ENCODE data around the gene CEP128.

DNA sequence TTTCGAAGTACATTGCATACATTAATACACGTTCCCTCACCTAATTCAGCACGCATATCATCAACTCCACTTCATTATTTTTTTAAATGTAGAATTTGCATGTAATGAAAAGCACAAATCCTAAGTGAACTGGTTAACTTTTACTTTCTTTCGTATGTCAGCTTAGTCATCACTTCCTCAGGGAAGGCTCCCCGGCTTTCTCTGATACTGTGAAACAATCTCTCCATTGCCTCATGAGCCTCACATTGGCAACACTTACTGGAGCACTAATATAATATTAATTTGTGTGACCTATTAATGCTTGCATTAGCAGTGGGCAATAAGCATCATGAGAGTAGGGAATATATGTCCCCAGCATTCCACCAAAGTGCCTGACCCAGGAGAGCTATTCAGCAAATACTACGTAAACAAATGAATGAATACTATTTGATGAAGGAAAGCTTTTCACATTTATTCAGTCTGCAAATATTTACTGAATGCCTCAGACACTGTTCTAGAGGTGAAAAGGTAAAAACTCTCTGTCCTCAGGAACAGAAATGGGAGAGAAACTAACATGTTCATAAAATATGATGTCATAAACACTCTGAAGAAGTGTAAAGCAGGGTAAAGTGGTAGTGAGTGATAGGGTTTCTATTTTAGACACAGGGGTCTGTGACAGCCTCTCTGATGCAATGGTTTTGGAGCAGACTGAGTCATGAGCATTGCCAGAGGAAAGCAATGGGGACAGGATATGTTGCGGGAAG lies 402.7 kb downstream of the CEP128 start:
- TF ChIP-seq, protein P1, sequence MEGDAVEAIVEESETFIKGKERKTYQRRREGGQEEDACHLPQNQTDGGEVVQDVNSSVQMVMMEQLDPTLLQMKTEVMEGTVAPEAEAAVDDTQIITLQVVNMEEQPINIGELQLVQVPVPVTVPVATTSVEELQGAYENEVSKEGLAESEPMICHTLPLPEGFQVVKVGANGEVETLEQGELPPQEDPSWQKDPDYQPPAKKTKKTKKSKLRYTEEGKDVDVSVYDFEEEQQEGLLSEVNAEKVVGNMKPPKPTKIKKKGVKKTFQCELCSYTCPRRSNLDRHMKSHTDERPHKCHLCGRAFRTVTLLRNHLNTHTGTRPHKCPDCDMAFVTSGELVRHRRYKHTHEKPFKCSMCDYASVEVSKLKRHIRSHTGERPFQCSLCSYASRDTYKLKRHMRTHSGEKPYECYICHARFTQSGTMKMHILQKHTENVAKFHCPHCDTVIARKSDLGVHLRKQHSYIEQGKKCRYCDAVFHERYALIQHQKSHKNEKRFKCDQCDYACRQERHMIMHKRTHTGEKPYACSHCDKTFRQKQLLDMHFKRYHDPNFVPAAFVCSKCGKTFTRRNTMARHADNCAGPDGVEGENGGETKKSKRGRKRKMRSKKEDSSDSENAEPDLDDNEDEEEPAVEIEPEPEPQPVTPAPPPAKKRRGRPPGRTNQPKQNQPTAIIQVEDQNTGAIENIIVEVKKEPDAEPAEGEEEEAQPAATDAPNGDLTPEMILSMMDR (conservative IDR thresholded peaks at IDR 0.05; ENCODE audit: low read depth in 2 of 2): no peak
- TF ChIP-seq, protein P2, sequence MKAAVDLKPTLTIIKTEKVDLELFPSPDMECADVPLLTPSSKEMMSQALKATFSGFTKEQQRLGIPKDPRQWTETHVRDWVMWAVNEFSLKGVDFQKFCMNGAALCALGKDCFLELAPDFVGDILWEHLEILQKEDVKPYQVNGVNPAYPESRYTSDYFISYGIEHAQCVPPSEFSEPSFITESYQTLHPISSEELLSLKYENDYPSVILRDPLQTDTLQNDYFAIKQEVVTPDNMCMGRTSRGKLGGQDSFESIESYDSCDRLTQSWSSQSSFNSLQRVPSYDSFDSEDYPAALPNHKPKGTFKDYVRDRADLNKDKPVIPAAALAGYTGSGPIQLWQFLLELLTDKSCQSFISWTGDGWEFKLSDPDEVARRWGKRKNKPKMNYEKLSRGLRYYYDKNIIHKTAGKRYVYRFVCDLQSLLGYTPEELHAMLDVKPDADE (IDR thresholded peaks at IDR 0.05): no peak
- TF ChIP-seq EZH2phosphoT487 (IDR thresholded peaks at IDR 0.05; ENCODE audit: unreplicated experiment) (no peak), EZH2 (IDR thresholded peaks at IDR 0.05; ENCODE audit: low read depth, unreplicated experiment) (no peak), POLR2AphosphoS5 (IDR thresholded peaks at IDR 0.05; ENCODE audit: low read depth) (no peak), STAT1 (IDR thresholded peaks at IDR 0.05; ENCODE audit: unreplicated experiment) (no peak), JUNB (IDR thresholded peaks at IDR 0.05; ENCODE audit: unreplicated experiment) (no peak), NANOG (IDR thresholded peaks at IDR 0.05; ENCODE audit: borderline replicate concordance) (no peak)
- TF ChIP-seq, protein P3, sequence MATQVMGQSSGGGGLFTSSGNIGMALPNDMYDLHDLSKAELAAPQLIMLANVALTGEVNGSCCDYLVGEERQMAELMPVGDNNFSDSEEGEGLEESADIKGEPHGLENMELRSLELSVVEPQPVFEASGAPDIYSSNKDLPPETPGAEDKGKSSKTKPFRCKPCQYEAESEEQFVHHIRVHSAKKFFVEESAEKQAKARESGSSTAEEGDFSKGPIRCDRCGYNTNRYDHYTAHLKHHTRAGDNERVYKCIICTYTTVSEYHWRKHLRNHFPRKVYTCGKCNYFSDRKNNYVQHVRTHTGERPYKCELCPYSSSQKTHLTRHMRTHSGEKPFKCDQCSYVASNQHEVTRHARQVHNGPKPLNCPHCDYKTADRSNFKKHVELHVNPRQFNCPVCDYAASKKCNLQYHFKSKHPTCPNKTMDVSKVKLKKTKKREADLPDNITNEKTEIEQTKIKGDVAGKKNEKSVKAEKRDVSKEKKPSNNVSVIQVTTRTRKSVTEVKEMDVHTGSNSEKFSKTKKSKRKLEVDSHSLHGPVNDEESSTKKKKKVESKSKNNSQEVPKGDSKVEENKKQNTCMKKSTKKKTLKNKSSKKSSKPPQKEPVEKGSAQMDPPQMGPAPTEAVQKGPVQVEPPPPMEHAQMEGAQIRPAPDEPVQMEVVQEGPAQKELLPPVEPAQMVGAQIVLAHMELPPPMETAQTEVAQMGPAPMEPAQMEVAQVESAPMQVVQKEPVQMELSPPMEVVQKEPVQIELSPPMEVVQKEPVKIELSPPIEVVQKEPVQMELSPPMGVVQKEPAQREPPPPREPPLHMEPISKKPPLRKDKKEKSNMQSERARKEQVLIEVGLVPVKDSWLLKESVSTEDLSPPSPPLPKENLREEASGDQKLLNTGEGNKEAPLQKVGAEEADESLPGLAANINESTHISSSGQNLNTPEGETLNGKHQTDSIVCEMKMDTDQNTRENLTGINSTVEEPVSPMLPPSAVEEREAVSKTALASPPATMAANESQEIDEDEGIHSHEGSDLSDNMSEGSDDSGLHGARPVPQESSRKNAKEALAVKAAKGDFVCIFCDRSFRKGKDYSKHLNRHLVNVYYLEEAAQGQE (IDR thresholded peaks at IDR 0.05; ENCODE audit: unreplicated experiment): no peak
